Measurements from ENCODE around the gene GINS1. TPM values are rescaled to one million over a fixed set of nuclear protein-coding genes. Genes with fewer than 3 reads are reported as not detected.
A peak's percentile ranks its signal among the peaks of the same experiment; 100 is the strongest.

The GINS1 gene
- polyA plus RNA-seq, 1 experiment: 3.7 TPM

GRCh38 chr20:25466846-25467245 lies 59.4 kb downstream of the GINS1 start:
- H3K9me3 ChIP-seq (ENCODE audit: control insufficient read depth, insufficient read depth, low read length): no peaks in the 10 kb centered on the region; the same call in 1 of the 2 replicates
- TF ChIP-seq CTCF (IDR thresholded peaks at IDR 0.05; ENCODE audit: low read depth, low read length): no peak
- H3K27me3 ChIP-seq (ENCODE audit: control insufficient read depth, insufficient read depth, low read length): no peaks in the 10 kb centered on the region
- ChIA-PET CTCF (no interaction called here), POLR2A (no interaction called here)
- DNase-seq (ENCODE audit: low read depth, low spot score): no peak
- H3K27ac ChIP-seq (ENCODE audit: low read depth, low read length): no peak overlapping the region
- no peak overlapping the region for H3K4me3 ChIP-seq (ENCODE audit: low read depth, low read length)

GRCh38 chr20:25467441-25467840 lies 60.0 kb downstream of the GINS1 start:
- CTCF ChIA-PET: no interaction called here
- TF ChIP-seq CTCF (IDR thresholded peaks at IDR 0.05; ENCODE audit: low read depth, low read length): no peak

GRCh38 chr20:25468126-25469075 lies 60.9 kb downstream of the GINS1 start:
- no peaks in the 10 kb centered on the region for H3K27me3 ChIP-seq (ENCODE audit: control insufficient read depth, insufficient read depth, low read length)
- DNase-seq (ENCODE audit: low read depth, low spot score): no peak
- H3K9me3 ChIP-seq (ENCODE audit: control insufficient read depth, insufficient read depth, low read length): no peaks in the 10 kb centered on the region; the same call in 1 of the 2 replicates
- ChIA-PET POLR2A (no interaction called here), CTCF (no interaction called here)
- TF ChIP-seq CTCF (IDR thresholded peaks at IDR 0.05; ENCODE audit: low read depth, low read length): no peak
- H3K27ac ChIP-seq (ENCODE audit: low read depth, low read length): no peak overlapping the region
- H3K4me3 ChIP-seq (ENCODE audit: low read depth, low read length): no peak overlapping the region

More at GRCh38 chr20:25467441-25467840, 60.0 kb downstream of the GINS1 start:
- H3K27me3 ChIP-seq (ENCODE audit: control insufficient read depth, insufficient read depth, low read length): no peaks in the 10 kb centered on the region
- POLR2A ChIA-PET: no interaction called here
- H3K9me3 ChIP-seq (ENCODE audit: control insufficient read depth, insufficient read depth, low read length): no peaks in the 10 kb centered on the region; the same call in 1 of the 2 replicates
- no peak for DNase-seq (ENCODE audit: low read depth, low spot score)
- no peak overlapping the region for H3K27ac ChIP-seq (ENCODE audit: low read depth, low read length)
- H3K4me3 ChIP-seq (ENCODE audit: low read depth, low read length): no peak overlapping the region

GRCh38 chr20:25469558-25469957 lies 62.1 kb downstream of the GINS1 start:
- Histone ChIP-seq H3K9me3 (ENCODE audit: control insufficient read depth, insufficient read depth, low read length) (no peaks in the 10 kb centered on the region; the same call in 1 of the 2 replicates), H3K27ac (ENCODE audit: low read depth, low read length) (no peak overlapping the region), H3K27me3 (ENCODE audit: control insufficient read depth, insufficient read depth, low read length) (no peaks in the 10 kb centered on the region), H3K4me3 (ENCODE audit: low read depth, low read length) (no peak overlapping the region)
- TF ChIP-seq CTCF (IDR thresholded peaks at IDR 0.05; ENCODE audit: low read depth, low read length): no peak
- DNase-seq (ENCODE audit: low read depth, low spot score): no peak
- ChIA-PET CTCF (interaction anchor here (1.8 kb wide), 1 partner anchor 223 kb away, joined by 7 read pairs; no protein-coding TSS in a partner anchor), POLR2A (no interaction called here)

GRCh38 chr20:25470045-25470444 lies 62.6 kb downstream of the GINS1 start:
- Histone ChIP-seq H3K4me3 (ENCODE audit: low read depth, low read length) (no peak overlapping the region), H3K9me3 (ENCODE audit: control insufficient read depth, insufficient read depth, low read length) (no peaks in the 10 kb centered on the region; the same call in 1 of the 2 replicates), H3K27ac (ENCODE audit: low read depth, low read length) (no peak overlapping the region), H3K27me3 (ENCODE audit: control insufficient read depth, insufficient read depth, low read length) (no peaks in the 10 kb centered on the region)
- ChIA-PET POLR2A (no interaction called here), CTCF (interaction anchor here (0.8 to 1.8 kb wide), 3 partner anchors 13 to 222 kb away, joined by 3 to 7 read pairs (median 3); no protein-coding TSS in a partner anchor)
- TF ChIP-seq CTCF (IDR thresholded peaks at IDR 0.05; ENCODE audit: low read depth, low read length): peak; percentile 47; the same call in 1 of the 2 replicates
- no peak for DNase-seq (ENCODE audit: low read depth, low spot score)
